NOMO-1 treated with dmso at 0.1 percent for 144 hours (cell line): ENCODE data around the gene STKLD1.

Source experiments
- DNase-seq: peaks from one replicate; lab custom pipeline; 2025; ENCODE audit not compliant: unreplicated experiment; lab: John Stamatoyannopoulos, UW

The STKLD1 gene

GRCh38 chr9:133344979-133345378, 31.2 kb upstream of the STKLD1 start:
- DNase-seq = no peak

GRCh38 chr9:133345596-133345995, 30.6 kb upstream of the STKLD1 start:
- no peak for DNase-seq

GRCh38 chr9:133346021-133346785, 30.0 kb upstream of the STKLD1 start:
- DNase-seq = no peak

- peak; percentile 27 for DNase-seq
These were observed 28.6 kb upstream of the STKLD1 start for GRCh38 chr9:133347515-133347984.

GRCh38 chr9:133347985-133348717, 28.0 kb upstream of the STKLD1 start, which contains the start of the genes MED22 and RPL7A:
Gene MED22, minus strand, starts transcription at chr9:133348131. Its CDS starts 1,469 bp downstream, at chr9:133346662.
Gene RPL7A, plus strand, starts transcription at chr9:133348218. Its CDS starts 26 bp downstream, at chr9:133348244.
- DNase-seq = peak; percentile 92

GRCh38 chr9:133348718-133349573, 27.2 kb upstream of the STKLD1 start:
- DNase-seq = no peak

GRCh38 chr9:133349965-133350616, 26.1 kb upstream of the STKLD1 start:
- no peak for DNase-seq

GRCh38 chr9:133351526-133351907, 24.6 kb upstream of the STKLD1 start:
- no peak for DNase-seq

- peak; percentile 28 for DNase-seq
These were observed 24.1 kb upstream of the STKLD1 start for GRCh38 chr9:133351908-133352634.

- no peak for DNase-seq
These were observed 23.4 kb upstream of the STKLD1 start for GRCh38 chr9:133352635-133353340.

- no peak for DNase-seq
These were observed 22.6 kb upstream of the STKLD1 start for GRCh38 chr9:133353548-133353947.

- DNase-seq = peak; percentile 69
These were observed 21.4 kb upstream of the STKLD1 start for GRCh38 chr9:133354766-133355165.

GRCh38 chr9:133355881-133356357, 20.2 kb upstream of the STKLD1 start:
- DNase-seq = peak; percentile 13

GRCh38 chr9:133356391-133357091, 19.6 kb upstream of the STKLD1 start, which contains the start of the genes SURF1 and SURF2:
Gene SURF1, minus strand, starts transcription at chr9:133356487. Its CDS starts 34 bp downstream, at chr9:133356453.
Gene SURF2, plus strand, starts transcription at chr9:133356550. Its CDS starts 43 bp downstream, at chr9:133356593.
- DNase-seq = peak; percentile 57

GRCh38 chr9:133357656-133358055, 18.5 kb upstream of the STKLD1 start:
- no peak for DNase-seq

- no peak for DNase-seq
These were observed 16.6 kb upstream of the STKLD1 start for GRCh38 chr9:133359399-133360175.
